GM23248 (cell line): ENCODE results near the gene SIK3.

Source experiments
- EZH2 ChIP-seq: fragments of 200-600 bp; sonication (generic); IDR thresholded peaks from 2 replicates; pipeline ENCODE4 v1.6.1; 2018; ENCODE audit warnings: antibody characterized with exemption, mild to moderate bottlenecking; ENCODE audit not compliant: insufficient read depth, poor library complexity, severe bottlenecking
- EZH2phosphoT487 ChIP-seq: fragments of 200-600 bp; sonication (generic); IDR thresholded peaks from 2 replicates; pipeline ENCODE4 v1.6.1; 2018; ENCODE audit warnings: antibody characterized with exemption, moderate library complexity, mild to moderate bottlenecking, low read depth; ENCODE audit not compliant: insufficient read depth

- TF ChIP-seq EZH2 (no peak), EZH2phosphoT487 (no peak)
These were observed 77.9 kb downstream of the SIK3 start for GRCh38 chr11:117020287-117020686.
